ENCODE data around the gene EMX1.

DNA sequence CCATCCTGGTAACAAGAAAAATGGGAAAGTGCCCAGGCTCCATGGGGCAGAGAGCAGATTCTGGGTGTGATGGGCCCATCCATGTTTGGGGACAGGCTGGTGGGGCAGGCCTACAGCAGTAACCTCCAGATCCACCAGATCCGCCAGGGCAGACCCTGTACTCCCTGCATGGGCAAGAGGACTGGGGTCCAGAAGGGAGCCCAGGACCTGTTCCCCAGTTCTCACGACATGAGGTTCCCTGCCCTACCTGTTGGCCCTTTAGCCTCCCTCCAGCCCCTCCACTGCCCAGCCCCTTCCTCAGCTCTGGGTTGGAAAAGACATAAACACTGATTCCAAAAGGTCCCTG is 38.7 kb downstream of the EMX1 start:
- TF ChIP-seq, protein P1, sequence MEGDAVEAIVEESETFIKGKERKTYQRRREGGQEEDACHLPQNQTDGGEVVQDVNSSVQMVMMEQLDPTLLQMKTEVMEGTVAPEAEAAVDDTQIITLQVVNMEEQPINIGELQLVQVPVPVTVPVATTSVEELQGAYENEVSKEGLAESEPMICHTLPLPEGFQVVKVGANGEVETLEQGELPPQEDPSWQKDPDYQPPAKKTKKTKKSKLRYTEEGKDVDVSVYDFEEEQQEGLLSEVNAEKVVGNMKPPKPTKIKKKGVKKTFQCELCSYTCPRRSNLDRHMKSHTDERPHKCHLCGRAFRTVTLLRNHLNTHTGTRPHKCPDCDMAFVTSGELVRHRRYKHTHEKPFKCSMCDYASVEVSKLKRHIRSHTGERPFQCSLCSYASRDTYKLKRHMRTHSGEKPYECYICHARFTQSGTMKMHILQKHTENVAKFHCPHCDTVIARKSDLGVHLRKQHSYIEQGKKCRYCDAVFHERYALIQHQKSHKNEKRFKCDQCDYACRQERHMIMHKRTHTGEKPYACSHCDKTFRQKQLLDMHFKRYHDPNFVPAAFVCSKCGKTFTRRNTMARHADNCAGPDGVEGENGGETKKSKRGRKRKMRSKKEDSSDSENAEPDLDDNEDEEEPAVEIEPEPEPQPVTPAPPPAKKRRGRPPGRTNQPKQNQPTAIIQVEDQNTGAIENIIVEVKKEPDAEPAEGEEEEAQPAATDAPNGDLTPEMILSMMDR (conservative IDR thresholded peaks at IDR 0.05 in 1 of 2, IDR thresholded peaks at IDR 0.05 in 1 of 2; ENCODE audit: low read depth in 1 of 2, low read length in 2 of 2), result no peak
- TF ChIP-seq EZH2 (IDR thresholded peaks at IDR 0.05; ENCODE audit: low read length, missing control alignments), result no peak
